Trophoblast cell (in vitro differentiated cells and primary cell): ENCODE results near the gene NFAM1.

ENCODE experiments used
- DNase-seq, 2 donors: peaks; one replicate each; pipeline ENCODE4 v3.0.0-alpha.2; 2016
- H2AFZ ChIP-seq: 2 replicates; pipeline ENCODE4 v1.6.1; 2013; ENCODE audit warnings: low read length, moderate library complexity, mild to moderate bottlenecking; ENCODE audit not compliant: insufficient read depth, poor library complexity
- H2AK5ac ChIP-seq: 2 replicates; pipeline ENCODE4 v1.6.1; 2013; ENCODE audit warnings: mild to moderate bottlenecking, low read length
- H2BK120ac ChIP-seq: 2 replicates; pipeline ENCODE4 v1.6.1; 2013; ENCODE audit warnings: low read length, mild to moderate bottlenecking, moderate library complexity; ENCODE audit not compliant: insufficient read depth, poor library complexity
- H2BK12ac ChIP-seq: 2 replicates; pipeline ENCODE4 v1.6.1; 2013; ENCODE audit warnings: mild to moderate bottlenecking, low read length, moderate library complexity
- H2BK5ac ChIP-seq: 2 replicates; pipeline ENCODE4 v1.6.1; 2013; ENCODE audit warnings: low read length, low read depth, moderate library complexity, mild to moderate bottlenecking; ENCODE audit not compliant: poor library complexity
- H3K14ac ChIP-seq: 2 replicates; pipeline ENCODE4 v1.6.1; 2013; ENCODE audit warnings: mild to moderate bottlenecking, low read length
- H3K18ac ChIP-seq: 2 replicates; pipeline ENCODE4 v1.6.1; 2013; ENCODE audit warnings: mild to moderate bottlenecking, low read length
- H3K23ac ChIP-seq: 2 replicates; pipeline ENCODE4 v1.6.1; 2013; ENCODE audit warnings: low read length
- H3K27ac ChIP-seq: 2 replicates; pipeline ENCODE4 v1.5.1; 2013; ENCODE audit warnings: low read depth, mild to moderate bottlenecking, inconsistent platforms, low read length, moderate library complexity
- H3K27me3 ChIP-seq: 2 replicates; pipeline ENCODE4 v1.6.1; 2013; ENCODE audit warnings: inconsistent platforms, mild to moderate bottlenecking, low read length, moderate library complexity; ENCODE audit not compliant: insufficient read depth
- H3K36me3 ChIP-seq, 2 experiments: 1 replicate in 1 of 2; 2 replicates in 1 of 2; pipeline ENCODE4 v1.6.1; 2013; ENCODE audit warnings: low read length in 2 of 2, mild to moderate bottlenecking in 2 of 2, moderate library complexity in 1 of 2; ENCODE audit not compliant: insufficient read depth in 2 of 2, control insufficient read depth in 1 of 2
- H3K4ac ChIP-seq: 2 replicates; pipeline ENCODE4 v1.6.1; 2013; ENCODE audit warnings: low read depth, mild to moderate bottlenecking, low read length, moderate library complexity
- H3K4me1 ChIP-seq, 2 experiments: 1 replicate in 1 of 2; 2 replicates in 1 of 2; pipeline ENCODE4 v1.6.1; 2013; ENCODE audit warnings: low read length in 2 of 2, mild to moderate bottlenecking in 2 of 2, moderate library complexity in 1 of 2; ENCODE audit not compliant: insufficient read depth in 2 of 2, control insufficient read depth in 1 of 2
- H3K4me2 ChIP-seq: 2 replicates; pipeline ENCODE4 v1.6.1; 2013; ENCODE audit warnings: inconsistent platforms, mild to moderate bottlenecking, low read length, moderate library complexity
- H3K4me3 ChIP-seq: 2 replicates; pipeline ENCODE4 v1.5.1; 2013; ENCODE audit warnings: mild to moderate bottlenecking, low read depth, low read length, inconsistent platforms
- H3K79me1 ChIP-seq: one replicate; pipeline ENCODE4 v1.6.1; 2013; ENCODE audit warnings: low read length
- H3K79me2 ChIP-seq: 2 replicates; pipeline ENCODE4 v1.6.1; 2013; ENCODE audit warnings: low read length, mild to moderate bottlenecking; ENCODE audit not compliant: control insufficient read depth, insufficient read depth, poor library complexity
- H3K9ac ChIP-seq: 2 replicates; pipeline ENCODE4 v1.6.1; 2013; ENCODE audit warnings: mild to moderate bottlenecking, low read length
- H3K9me3 ChIP-seq: 2 replicates; pipeline ENCODE4 v1.6.1; 2013; ENCODE audit warnings: low read depth, mild to moderate bottlenecking, control low read depth, inconsistent platforms, low read length; ENCODE audit not compliant: insufficient read depth
- H4K12ac ChIP-seq: 2 replicates; pipeline ENCODE4 v1.6.1; 2013; ENCODE audit warnings: low read depth, mild to moderate bottlenecking, low read length, moderate library complexity
- H4K8ac ChIP-seq: 2 replicates; pipeline ENCODE4 v1.6.1; 2013; ENCODE audit warnings: low read depth, mild to moderate bottlenecking, low read length, moderate library complexity
- H4K91ac ChIP-seq: one replicate; pipeline ENCODE4 v1.6.1; 2013; ENCODE audit warnings: low read depth, mild to moderate bottlenecking, low read length, moderate library complexity
- WGBS: extraction: QIAGEN DNeasy Blood & Tissue Kit; methylation state at CpG from one replicate; pipeline ENCODE4 v1.1.7; 2013; ENCODE audit warnings: missing lambda C conversion rate; ENCODE audit not compliant: insufficient read length, insufficient coverage; ENCODE audit errors: extremely low coverage; 5-methylcytosine and 5-hydroxymethylcytosine counted together

NFAM1 gene

GRCh38 chr22:42425989-42426355, 6.2 kb downstream of the NFAM1 start:
- Histone ChIP-seq H3K14ac (no peak overlapping the region), H3K23ac (no peak overlapping the region), H3K36me3 (no peaks in the 10 kb centered on the region), H2BK12ac (no peak overlapping the region), H2BK5ac (no peak overlapping the region), H3K4me2 (no peak overlapping the region), H2AK5ac (no peak overlapping the region), H3K27me3 (no peaks in the 10 kb centered on the region), H3K79me1 (no peaks in the 10 kb centered on the region), H3K4me1 (peaks cover 3 to 6% of the 10 kb centered on the region in 2 experiments), H2AFZ (no peak overlapping the region), H3K9me3 (no peaks in the 10 kb centered on the region), H3K4me3 (no peak overlapping the region), H3K18ac (no peak overlapping the region), H3K79me2 (no peaks in the 10 kb centered on the region), H4K12ac (no peak overlapping the region), H2BK120ac (no peak overlapping the region), H4K91ac (no peak overlapping the region), H4K8ac (no peak overlapping the region), H3K4ac (no peak overlapping the region), H3K9ac (no peak overlapping the region), H3K27ac (no peak overlapping the region)
- WGBS: no CpG with 5 or more reads among the region's 3 CpGs
- no peak for DNase-seq

- H3K36me3 ChIP-seq: no peaks in the 10 kb centered on the region
- no CpG with 5 or more reads among the region's 12 CpGs for WGBS
- H3K27me3 ChIP-seq: no peaks in the 10 kb centered on the region
- no peak overlapping the region for H2AK5ac ChIP-seq
- no peak overlapping the region for H2AFZ ChIP-seq
- H4K91ac ChIP-seq: no peak overlapping the region
- no peak overlapping the region for H3K27ac ChIP-seq
- DNase-seq: peak; percentile 30 to 39
- no peaks in the 10 kb centered on the region for H3K79me2 ChIP-seq
- H3K4me3 ChIP-seq: no peak overlapping the region
- H2BK12ac ChIP-seq: no peak overlapping the region
- no peak overlapping the region for H3K23ac ChIP-seq
- no peak overlapping the region for H2BK5ac ChIP-seq
- no peaks in the 10 kb centered on the region for H3K9me3 ChIP-seq
- H3K14ac ChIP-seq: no peak overlapping the region
- no peak overlapping the region for H4K8ac ChIP-seq
- no peak overlapping the region for H3K4ac ChIP-seq
- no peak overlapping the region for H3K9ac ChIP-seq
- no peak overlapping the region for H3K4me2 ChIP-seq
- H3K4me1 ChIP-seq: peaks cover 0 to 3% of the 10 kb centered on the region in 2 experiments
- no peak overlapping the region for H4K12ac ChIP-seq
- no peaks in the 10 kb centered on the region for H3K79me1 ChIP-seq
- no peak overlapping the region for H3K18ac ChIP-seq
- no peak overlapping the region for H2BK120ac ChIP-seq
Measured at GRCh38 chr22:42425337-42425988, 6.7 kb downstream of the NFAM1 start.

GRCh38 chr22:42419243-42419881, 12.8 kb downstream of the NFAM1 start:
- Histone ChIP-seq H4K91ac (no peak overlapping the region), H3K18ac (no peak overlapping the region), H2AK5ac (no peak overlapping the region), H3K79me2 (no peaks in the 10 kb centered on the region), H3K36me3 (no peaks in the 10 kb centered on the region), H2BK5ac (no peak overlapping the region), H4K12ac (no peak overlapping the region), H2AFZ (no peak overlapping the region), H3K4me3 (no peak overlapping the region), H3K9me3 (no peaks in the 10 kb centered on the region), H3K27me3 (no peaks in the 10 kb centered on the region), H3K14ac (no peak overlapping the region), H3K4me1 (peaks cover 0 to 2% of the 10 kb centered on the region in 2 experiments), H3K4ac (no peak overlapping the region), H3K79me1 (no peaks in the 10 kb centered on the region), H3K27ac (no peak overlapping the region), H2BK12ac (no peak overlapping the region), H3K9ac (no peak overlapping the region), H3K4me2 (no peak overlapping the region), H3K23ac (no peak overlapping the region), H4K8ac (no peak overlapping the region), H2BK120ac (no peak overlapping the region)
- WGBS: no CpG with 5 or more reads among the region's 18 CpGs
- peak in 1 of 2 donors; percentile 19 for DNase-seq

GRCh38 chr22:42418811-42419242, 13.4 kb downstream of the NFAM1 start:
- Histone ChIP-seq H3K79me1 (no peaks in the 10 kb centered on the region), H3K4ac (no peak overlapping the region), H2BK12ac (no peak overlapping the region), H3K9me3 (no peaks in the 10 kb centered on the region), H3K4me2 (no peak overlapping the region), H2BK5ac (no peak overlapping the region), H3K14ac (no peak overlapping the region), H3K4me3 (no peak overlapping the region), H4K91ac (no peak overlapping the region), H3K27me3 (no peaks in the 10 kb centered on the region), H3K18ac (no peak overlapping the region), H4K12ac (no peak overlapping the region), H2AK5ac (no peak overlapping the region), H2AFZ (no peak overlapping the region), H3K36me3 (no peaks in the 10 kb centered on the region), H2BK120ac (no peak overlapping the region), H3K4me1 (peaks cover 0 to 2% of the 10 kb centered on the region in 2 experiments), H3K9ac (no peak overlapping the region), H3K79me2 (no peaks in the 10 kb centered on the region), H4K8ac (no peak overlapping the region), H3K27ac (no peak overlapping the region), H3K23ac (no peak overlapping the region)
- DNase-seq: no peak
- no CpG with 5 or more reads among the region's 12 CpGs for WGBS
